ENCODE results near the gene FTO. TPM values are rescaled to one million over a fixed set of nuclear protein-coding genes. Genes with fewer than 3 reads are reported as not detected.

FTO gene
- polyA plus RNA-seq, 3 donors, result 16.8 to 51.0 (median 37.7) TPM

GRCh38 chr16:54033747-54034146, 329.8 kb downstream of the FTO start:
- Mint-ChIP-seq H3K9me3 (peaks cover 3 to 22% (median 16%) of the 10 kb centered on the region in 7 donors), H3K27me3 (ENCODE audit: low read depth in 3 of 3) (no peaks in the 10 kb centered on the region), H3K4me1 (no peaks in the 10 kb centered on the region), H3K4me3 (no peak overlapping the region), H3K27ac (no peak overlapping the region), H3K36me3 (peaks cover 3 to 7% of the 10 kb centered on the region in 2 donors)
- no peaks in the 10 kb centered on the region for H3K79me2 ChIP-seq (ENCODE audit: insufficient read depth, low read length)
- H3K36me3 ChIP-seq (replicated peaks in 1 of 2; ENCODE audit: control insufficient read depth in 1 of 2, insufficient read depth in 2 of 2, low read length in 2 of 2), result no peaks in the 10 kb centered on the region
- 100% methylated on average over 2 of the region's 6 CpGs for WGBS (ENCODE audit: insufficient coverage)
- H3K27me3 ChIP-seq (ENCODE audit: control insufficient read depth in 2 of 2, insufficient read depth in 2 of 2, low read length in 2 of 2), result no peaks in the 10 kb centered on the region
- no peak overlapping the region for H3K9ac ChIP-seq (ENCODE audit: insufficient read depth, low read length, poor library complexity, severe bottlenecking)
- H3K9me3 ChIP-seq (replicated peaks in 1 of 2; ENCODE audit: control insufficient read depth in 1 of 2, insufficient read depth in 1 of 2, low read length in 2 of 2), result peaks cover 6 to 12% of the 10 kb centered on the region in 2 donors
- H3K4me1 ChIP-seq (ENCODE audit: control insufficient read depth in 1 of 2, insufficient read depth in 2 of 2, low read length in 2 of 2), result no peaks in the 10 kb centered on the region
- no peak overlapping the region for H3K27ac ChIP-seq (ENCODE audit: low read depth in 1 of 2, low read length in 2 of 2)
- TF ChIP-seq, protein P1, sequence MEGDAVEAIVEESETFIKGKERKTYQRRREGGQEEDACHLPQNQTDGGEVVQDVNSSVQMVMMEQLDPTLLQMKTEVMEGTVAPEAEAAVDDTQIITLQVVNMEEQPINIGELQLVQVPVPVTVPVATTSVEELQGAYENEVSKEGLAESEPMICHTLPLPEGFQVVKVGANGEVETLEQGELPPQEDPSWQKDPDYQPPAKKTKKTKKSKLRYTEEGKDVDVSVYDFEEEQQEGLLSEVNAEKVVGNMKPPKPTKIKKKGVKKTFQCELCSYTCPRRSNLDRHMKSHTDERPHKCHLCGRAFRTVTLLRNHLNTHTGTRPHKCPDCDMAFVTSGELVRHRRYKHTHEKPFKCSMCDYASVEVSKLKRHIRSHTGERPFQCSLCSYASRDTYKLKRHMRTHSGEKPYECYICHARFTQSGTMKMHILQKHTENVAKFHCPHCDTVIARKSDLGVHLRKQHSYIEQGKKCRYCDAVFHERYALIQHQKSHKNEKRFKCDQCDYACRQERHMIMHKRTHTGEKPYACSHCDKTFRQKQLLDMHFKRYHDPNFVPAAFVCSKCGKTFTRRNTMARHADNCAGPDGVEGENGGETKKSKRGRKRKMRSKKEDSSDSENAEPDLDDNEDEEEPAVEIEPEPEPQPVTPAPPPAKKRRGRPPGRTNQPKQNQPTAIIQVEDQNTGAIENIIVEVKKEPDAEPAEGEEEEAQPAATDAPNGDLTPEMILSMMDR (IDR thresholded peaks at IDR 0.05), result no peak
- no peak overlapping the region for H2AFZ ChIP-seq (ENCODE audit: insufficient read depth, low read depth, low read length, poor library complexity, severe bottlenecking)
- no peak overlapping the region for H3K4me3 ChIP-seq (replicated peaks in 1 of 3; ENCODE audit: low read depth in 2 of 3, low read length in 3 of 3)
- intact Hi-C loops (cut with micrococcal nuclease), result no loop called here
- no peak for DNase-seq
- no peaks in the 10 kb centered on the region for H4K20me1 ChIP-seq (ENCODE audit: insufficient read depth, low read length)
- H3K4me2 ChIP-seq (replicated peaks; ENCODE audit: extremely low read depth, low read length, poor library complexity, severe bottlenecking), result no peak overlapping the region

DNA sequence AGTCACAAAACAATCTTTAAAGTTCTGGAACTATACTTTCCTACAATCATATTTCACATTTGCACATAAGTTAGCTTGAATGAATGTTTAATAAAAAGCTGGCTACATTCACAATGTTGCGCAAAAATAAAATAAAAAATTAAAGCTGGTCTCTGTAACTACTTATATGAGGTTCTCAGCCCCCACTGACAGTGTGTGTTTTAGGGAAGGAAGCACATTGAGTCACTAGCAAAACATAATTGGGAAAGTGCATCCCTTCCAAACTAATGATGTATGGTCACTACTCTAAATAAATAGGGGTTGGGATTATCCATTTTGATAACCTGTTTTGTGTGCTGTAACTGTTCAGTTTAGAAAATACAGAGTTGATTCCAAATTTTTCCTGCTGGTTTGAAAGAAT, 330.7 kb downstream of the FTO start:
- peaks cover 3 to 22% (median 16%) of the 10 kb centered on the region in 7 donors for H3K9me3 Mint-ChIP-seq
- Histone ChIP-seq H3K9me3 (replicated peaks in 1 of 2; ENCODE audit: control insufficient read depth in 1 of 2, insufficient read depth in 1 of 2, low read length in 2 of 2) (peaks cover 6 to 12% of the 10 kb centered on the region in 2 donors), H3K9ac (ENCODE audit: insufficient read depth, low read length, poor library complexity, severe bottlenecking) (no peak overlapping the region), H3K27me3 (ENCODE audit: control insufficient read depth in 2 of 2, insufficient read depth in 2 of 2, low read length in 2 of 2) (no peaks in the 10 kb centered on the region), H3K4me3 (replicated peaks in 1 of 3; ENCODE audit: low read depth in 2 of 3, low read length in 3 of 3) (no peak overlapping the region), H3K4me1 (ENCODE audit: control insufficient read depth in 1 of 2, insufficient read depth in 2 of 2, low read length in 2 of 2) (no peaks in the 10 kb centered on the region), H3K27ac (ENCODE audit: low read depth in 1 of 2, low read length in 2 of 2) (no peak overlapping the region), H2AFZ (ENCODE audit: insufficient read depth, low read depth, low read length, poor library complexity, severe bottlenecking) (no peak overlapping the region), H3K36me3 (replicated peaks in 1 of 2; ENCODE audit: control insufficient read depth in 1 of 2, insufficient read depth in 2 of 2, low read length in 2 of 2) (no peaks in the 10 kb centered on the region), H3K4me2 (replicated peaks; ENCODE audit: extremely low read depth, low read length, poor library complexity, severe bottlenecking) (no peak overlapping the region), H4K20me1 (ENCODE audit: insufficient read depth, low read length) (no peaks in the 10 kb centered on the region), H3K79me2 (ENCODE audit: insufficient read depth, low read length) (no peaks in the 10 kb centered on the region)
- intact Hi-C loops (cut with micrococcal nuclease), result no loop called here
- H3K36me3 Mint-ChIP-seq, result peaks cover 3 to 7% of the 10 kb centered on the region in 2 donors
- H3K4me3 Mint-ChIP-seq, result no peak overlapping the region
- no peaks in the 10 kb centered on the region for H3K4me1 Mint-ChIP-seq
- no peaks in the 10 kb centered on the region for H3K27me3 Mint-ChIP-seq (ENCODE audit: low read depth in 3 of 3)
- TF ChIP-seq, protein P1 (IDR thresholded peaks at IDR 0.05), result no peak
- no peak overlapping the region for H3K27ac Mint-ChIP-seq
- WGBS (ENCODE audit: insufficient coverage), result no CpG with 5 or more reads among the region's 1 CpG
- no peak for DNase-seq

Measured in CD14-positive monocyte (primary cell).